DND-41 (cell line): Measurements from ENCODE around the gene ALPL.

ENCODE experiments used
- ATAC-seq: fragments of 200-7000 bp; cut with Tn5 transposase; 3 replicates; pipeline ENCODE4 v1.9.1; 2021; ENCODE audit warnings: low read depth; ENCODE audit not compliant: insufficient read depth
- DNase-seq: peaks from one replicate; pipeline ENCODE4 v3.0.0-alpha.2; 2020
- H2AFZ ChIP-seq: 2 replicates; pipeline ENCODE4 v1.6.0; 2012; ENCODE audit warnings: low read depth, low read length
- H3K27ac ChIP-seq: 2 replicates; pipeline ENCODE4 v1.5.1; 2012; ENCODE audit warnings: low read length, inconsistent platforms
- H3K27me3 ChIP-seq: fragments of 200-600 bp; sonication (generic); 2 replicates; pipeline ENCODE4 v1.6.0; 2012; ENCODE audit warnings: low read length, mild to moderate bottlenecking, inconsistent platforms; ENCODE audit not compliant: insufficient read depth, poor library complexity
- H3K36me3 ChIP-seq: 2 replicates; pipeline ENCODE4 v1.5.1; 2012; ENCODE audit warnings: low read length, inconsistent platforms; ENCODE audit not compliant: insufficient read depth
- H3K4me1 ChIP-seq: 2 replicates; pipeline ENCODE4 v1.5.1; 2012; ENCODE audit warnings: mild to moderate bottlenecking, low read length; ENCODE audit not compliant: insufficient read depth
- H3K4me2 ChIP-seq: 2 replicates; pipeline ENCODE4 v1.6.0; 2012; ENCODE audit warnings: mild to moderate bottlenecking, moderate library complexity, low read length, inconsistent platforms; ENCODE audit not compliant: insufficient read depth
- H3K4me3 ChIP-seq, 2 experiments: fragments of 200-600 bp in 1 of 2; shearing (Covaris generic) in 1 of 2; 2 replicates each; pipeline ENCODE4 v1.5.1; 2012 to 2016; ENCODE audit warnings: inconsistent platforms in 2 of 2, low read length in 2 of 2, mild to moderate bottlenecking in 2 of 2, low read depth in 1 of 2, moderate library complexity in 1 of 2
- H3K79me2 ChIP-seq: 2 replicates; pipeline ENCODE4 v1.6.0; 2012; ENCODE audit warnings: low read length, inconsistent platforms; ENCODE audit not compliant: insufficient read depth
- H3K9ac ChIP-seq: 2 replicates; pipeline ENCODE4 v1.6.0; 2012; ENCODE audit warnings: low read depth, mild to moderate bottlenecking, inconsistent platforms, low read length, moderate library complexity
- H3K9me3 ChIP-seq: 2 replicates; pipeline ENCODE4 v1.5.1; 2012; ENCODE audit warnings: low read length, moderate library complexity, mild to moderate bottlenecking, inconsistent platforms; ENCODE audit not compliant: insufficient read depth, severe bottlenecking
- H4K20me1 ChIP-seq: 2 replicates; pipeline ENCODE4 v1.6.0; 2012; ENCODE audit warnings: low read length; ENCODE audit not compliant: insufficient read depth
- EZH2 ChIP-seq: IDR thresholded peaks from 3 replicates; pipeline ENCODE4 v1.6.1; 2012; ENCODE audit warnings: borderline replicate concordance, low read depth, mild to moderate bottlenecking, moderate library complexity, low read length, inconsistent platforms; ENCODE audit not compliant: severe bottlenecking
- TF ChIP-seq, protein P1 (sequence below): IDR thresholded peaks from 2 replicates; pipeline ENCODE4 v1.5.1; 2012; ENCODE audit warnings: borderline replicate concordance, low read length, moderate library complexity, mild to moderate bottlenecking; ENCODE audit not compliant: poor library complexity, severe bottlenecking; ENCODE audit errors: extremely low read depth

Gene ALPL

DNA sequence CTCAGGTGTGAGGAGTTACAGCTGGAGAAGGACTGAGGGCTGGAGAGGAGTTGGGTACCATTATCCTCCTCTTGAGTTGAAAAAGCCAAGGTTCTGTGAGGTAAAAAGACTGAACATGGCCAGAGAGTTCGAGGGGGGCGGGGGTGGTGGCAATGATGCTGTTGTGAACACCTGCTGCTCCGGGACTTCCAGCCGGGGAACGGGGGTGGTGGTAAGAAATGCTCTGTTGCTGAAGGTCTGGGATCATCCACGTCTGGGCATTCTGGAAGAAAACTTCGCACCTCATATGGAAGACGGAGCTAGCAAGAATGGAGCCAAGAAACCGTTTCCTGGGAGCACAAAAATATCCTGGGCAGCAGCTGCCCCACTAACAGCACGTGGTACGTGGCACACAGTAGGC is 20.1 kb upstream of the ALPL start:
- ATAC-seq (no peak), DNase-seq (no peak)
- TF ChIP-seq, protein P1, sequence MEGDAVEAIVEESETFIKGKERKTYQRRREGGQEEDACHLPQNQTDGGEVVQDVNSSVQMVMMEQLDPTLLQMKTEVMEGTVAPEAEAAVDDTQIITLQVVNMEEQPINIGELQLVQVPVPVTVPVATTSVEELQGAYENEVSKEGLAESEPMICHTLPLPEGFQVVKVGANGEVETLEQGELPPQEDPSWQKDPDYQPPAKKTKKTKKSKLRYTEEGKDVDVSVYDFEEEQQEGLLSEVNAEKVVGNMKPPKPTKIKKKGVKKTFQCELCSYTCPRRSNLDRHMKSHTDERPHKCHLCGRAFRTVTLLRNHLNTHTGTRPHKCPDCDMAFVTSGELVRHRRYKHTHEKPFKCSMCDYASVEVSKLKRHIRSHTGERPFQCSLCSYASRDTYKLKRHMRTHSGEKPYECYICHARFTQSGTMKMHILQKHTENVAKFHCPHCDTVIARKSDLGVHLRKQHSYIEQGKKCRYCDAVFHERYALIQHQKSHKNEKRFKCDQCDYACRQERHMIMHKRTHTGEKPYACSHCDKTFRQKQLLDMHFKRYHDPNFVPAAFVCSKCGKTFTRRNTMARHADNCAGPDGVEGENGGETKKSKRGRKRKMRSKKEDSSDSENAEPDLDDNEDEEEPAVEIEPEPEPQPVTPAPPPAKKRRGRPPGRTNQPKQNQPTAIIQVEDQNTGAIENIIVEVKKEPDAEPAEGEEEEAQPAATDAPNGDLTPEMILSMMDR, result no peak
- TF ChIP-seq EZH2, result no peak
- Histone ChIP-seq H3K4me1 (peaks cover 3% of the 10 kb centered on the region; the same call in 1 of the 2 replicates), H3K4me3 (no peak overlapping the region), H3K79me2 (no peaks in the 10 kb centered on the region), H3K27ac (no peak overlapping the region), H2AFZ (no peak overlapping the region), H3K9ac (no peak overlapping the region), H3K9me3 (peaks cover 5% of the 10 kb centered on the region), H3K36me3 (no peaks in the 10 kb centered on the region), H4K20me1 (no peaks in the 10 kb centered on the region), H3K4me2 (no peak overlapping the region), H3K27me3 (no peaks in the 10 kb centered on the region)

DNA sequence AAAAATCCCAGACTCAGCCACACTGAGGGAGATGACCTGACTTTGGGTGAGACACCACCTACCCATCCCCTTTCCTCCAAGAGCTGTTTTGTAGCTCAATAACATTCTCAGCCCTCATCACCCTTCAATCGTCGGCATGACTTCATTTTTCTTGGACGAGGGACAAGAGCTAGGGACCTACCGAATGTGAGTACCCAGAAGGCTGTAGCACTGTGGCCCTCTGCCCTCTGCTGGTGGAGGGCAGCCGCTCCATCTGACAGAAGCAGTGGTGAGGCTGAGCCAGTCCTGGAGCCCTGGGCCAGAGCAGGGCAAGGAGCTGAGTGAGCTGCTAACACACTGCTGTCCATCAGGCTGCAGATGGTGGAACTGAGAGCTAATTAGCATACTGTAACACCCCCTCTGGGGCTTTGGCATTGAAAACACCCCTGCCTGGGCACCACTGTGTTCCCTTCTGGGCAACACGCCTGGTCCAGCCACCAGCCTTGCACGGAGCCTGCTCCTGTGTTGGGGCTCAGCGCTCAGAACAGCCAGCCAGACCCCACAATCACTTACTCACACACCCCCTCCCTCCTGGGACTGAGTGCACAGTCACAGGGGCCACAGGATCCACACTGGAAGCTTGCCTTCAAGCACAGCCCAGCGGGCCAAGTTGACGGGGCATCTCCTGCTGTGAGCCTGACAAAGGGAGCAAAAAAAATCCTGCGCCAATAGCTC is 18.3 kb upstream of the ALPL start:
- Histone ChIP-seq H3K4me1 (peaks cover 3% of the 10 kb centered on the region; the same call in 1 of the 2 replicates), H4K20me1 (no peaks in the 10 kb centered on the region), H3K4me3 (no peak overlapping the region), H3K27ac (no peak overlapping the region), H2AFZ (no peak overlapping the region), H3K9ac (no peak overlapping the region), H3K36me3 (no peaks in the 10 kb centered on the region), H3K79me2 (no peaks in the 10 kb centered on the region), H3K4me2 (no peak overlapping the region), H3K27me3 (no peaks in the 10 kb centered on the region), H3K9me3 (peaks cover 5% of the 10 kb centered on the region)
- DNase-seq, result peak; percentile 21
- ATAC-seq, result no peak
- no peak for TF ChIP-seq EZH2
- TF ChIP-seq, protein P1, result peak; percentile 57

DNA sequence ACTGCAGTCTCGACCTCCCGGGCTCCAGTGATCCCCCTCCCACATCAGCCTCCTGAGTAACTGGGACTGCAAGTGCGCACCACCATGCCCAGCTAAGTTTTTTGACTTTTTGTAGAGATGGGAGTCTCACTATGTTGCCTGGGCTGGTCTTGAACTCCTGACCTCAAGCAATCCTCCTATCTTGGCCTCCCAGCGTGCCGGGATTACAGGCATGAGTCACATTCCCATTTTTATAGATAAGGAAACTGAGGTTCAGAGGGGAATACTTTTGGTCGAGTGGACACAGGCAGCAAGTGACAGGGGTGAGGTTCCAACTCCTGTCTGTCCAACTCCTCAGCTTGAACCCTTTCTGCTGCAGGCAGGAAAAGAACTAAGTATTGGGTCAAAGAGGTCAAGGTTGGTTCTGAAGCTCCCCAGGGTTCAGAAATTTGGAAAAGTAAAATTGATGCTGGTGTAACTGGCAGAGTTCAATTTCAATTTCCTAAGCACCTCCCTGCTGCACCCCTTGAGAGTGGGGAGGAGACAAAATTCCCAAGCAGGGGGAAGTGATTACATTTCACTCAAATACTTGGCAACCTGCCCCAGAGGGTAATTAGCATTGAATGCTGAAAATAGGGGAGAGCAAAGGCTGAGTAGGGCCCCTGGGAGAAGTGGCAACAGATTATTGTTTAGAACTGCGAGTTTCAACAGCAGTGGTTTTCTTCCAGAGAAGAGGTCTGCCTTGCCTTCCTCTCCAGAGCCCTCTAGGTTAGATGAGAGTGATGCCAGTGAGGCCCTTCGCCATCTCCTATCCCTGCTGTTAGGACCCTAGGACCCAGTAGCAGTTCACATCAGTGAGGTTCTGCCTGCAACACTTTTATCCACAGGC is 17.5 kb upstream of the ALPL start:
- H3K79me2 ChIP-seq, result no peaks in the 10 kb centered on the region
- no peak overlapping the region for H3K4me2 ChIP-seq

More for the DNA sequence above, 17.5 kb upstream of the ALPL start:
- DNase-seq (no peak), ATAC-seq (no peak)
- Histone ChIP-seq H3K4me1 (peaks cover 3% of the 10 kb centered on the region; the same call in 1 of the 2 replicates), H3K27ac (no peak overlapping the region), H3K9ac (no peak overlapping the region), H3K27me3 (peaks cover under 1% of the 10 kb centered on the region), H2AFZ (no peak overlapping the region), H3K4me3 (no peak overlapping the region), H3K9me3 (peaks cover 5% of the 10 kb centered on the region), H3K36me3 (no peaks in the 10 kb centered on the region), H4K20me1 (no peaks in the 10 kb centered on the region)
- TF ChIP-seq EZH2, result no peak
- TF ChIP-seq, protein P1, result no peak
